Subcutaneous adipose tissue (tissue), 4 donors: Measurements from ENCODE around the gene PDCL3. TPM values are rescaled to one million over a fixed set of nuclear protein-coding genes. Genes with fewer than 3 reads are reported as not detected.

Experiments used
- CTCF ChIP-seq: fragments of 450-650 bp; IDR thresholded peaks from one replicate; pipeline ENCODE4 v1.5.1; 2016; ENCODE audit warnings: low read depth, mild to moderate bottlenecking, control low read depth, antibody characterized with exemption, moderate library complexity
- total RNA-seq, 4 donors: library from RNA; depleted of rRNA; stranded (reverse); fragments of >200 nt; gene quantifications; one replicate each; pipeline ENCODE4 v1.1.0, GENCODE V29; 2016

The PDCL3 gene
- total RNA-seq: 10 to 100 TPM in 3 of 4 donors, 1 to 10 TPM in 1; 9.2 to 17.6 (median 12.3) TPM

- TF ChIP-seq CTCF: no peak
Observed at GRCh38 chr2:100562613-100563406, at the start of gene PDCL3. PDCL3 (plus strand) TSS chr2:100562993; CDS start chr2:100563068, 75 bp downstream.

- no peak for TF ChIP-seq CTCF
Observed at GRCh38 chr2:100513650-100514049, 49.1 kb upstream of the PDCL3 start.

GRCh38 chr2:100517556-100517955 is 45.2 kb upstream of the PDCL3 start:
- no peak for TF ChIP-seq CTCF

- TF ChIP-seq CTCF: no peak
Observed at GRCh38 chr2:100518801-100519200, 44.0 kb upstream of the PDCL3 start.

- no peak for TF ChIP-seq CTCF
Observed at GRCh38 chr2:100520224-100520623, 42.6 kb upstream of the PDCL3 start.

GRCh38 chr2:100522430-100522829 is 40.4 kb upstream of the PDCL3 start:
- no peak for TF ChIP-seq CTCF

GRCh38 chr2:100524331-100524730 is 38.5 kb upstream of the PDCL3 start:
- no peak for TF ChIP-seq CTCF
